HepG2 (cell line): ENCODE measurements around the gene NPHP4. TPM values are rescaled to one million over a fixed set of nuclear protein-coding genes. Genes with fewer than 3 reads are reported as not detected.

Experiments
- ATAC-seq: fragments of 200-7000 bp; cut with Tn5 transposase; 3 replicates; pipeline ENCODE4 v1.9.1; 2020; ENCODE audit warnings: mild to moderate bottlenecking, moderate library complexity
- BruUV-seq: library from RNA; stranded (reverse); fragments of 400-500 nt; replicated peaks from 2 replicates; lab custom pipeline; 2021; lab: Mats Ljungman, UMichigan
- CTCF ChIA-PET: fragments of 300-600 bp; formaldehyde crosslinking; extraction: SDS; loops from one replicate; lab custom pipeline; 2021; ENCODE audit warnings: low total read pairs, inconsistent platforms, low intra/inter-chr PET ratio; lab: Yijun Ruan, JAX
- POLR2A ChIA-PET: fragments of 350-600 bp; sonication (Branson Sonifier 250); formaldehyde crosslinking; loops from one replicate; lab custom pipeline; 2020; ENCODE audit warnings: antibody characterized with exemption, inconsistent platforms; lab: Yijun Ruan, JAX
- DNase-seq: peaks from one replicate; pipeline ENCODE4 v3.0.0-alpha.2; 2015; ENCODE audit warnings: low spot score
- FAIRE-seq: peaks from 3 replicates; lab custom pipeline; 2011; peaks lifted over from hg19 to GRCh38; lab: Jason Lieb, UNC
- H2AFZ ChIP-seq: one replicate; pipeline ENCODE4 v1.6.1; 2011; ENCODE audit warnings: low read length, inconsistent platforms
- H3K27ac ChIP-seq: fragments of 300-600 bp; 3 replicates; pipeline ENCODE4 v1.8.0; 2011; ENCODE audit warnings: mixed run types, mild to moderate bottlenecking, mixed read lengths, low read length, inconsistent platforms; ENCODE audit not compliant: insufficient read depth; ENCODE audit errors: extremely low read length
- H3K27me3 ChIP-seq, 2 experiments: fragments of 200-600 bp in 1 of 2; 2 replicates in 1 of 2; 3 replicates in 1 of 2; pipeline versions ENCODE4 v1.6.0 to v1.8.0; 2011; ENCODE audit warnings: low read length in 2 of 2, mild to moderate bottlenecking in 2 of 2, moderate library complexity in 2 of 2, inconsistent platforms in 1 of 2; ENCODE audit not compliant: insufficient read depth in 2 of 2, control insufficient read depth in 1 of 2
- H3K36me3 ChIP-seq, 2 experiments: fragments of 200-600 bp in 1 of 2; replicated peaks in 1 of 2; 2 replicates in 1 of 2; 3 replicates in 1 of 2; pipeline versions ENCODE4 v1.5.1 to v1.8.0; 2011; ENCODE audit warnings: low read length in 2 of 2, inconsistent platforms in 1 of 2; ENCODE audit not compliant: insufficient read depth in 2 of 2, control insufficient read depth in 1 of 2
- H3K4me1 ChIP-seq: 2 replicates; pipeline ENCODE4 v1.5.1; 2012; ENCODE audit warnings: low read length, inconsistent platforms; ENCODE audit not compliant: insufficient read depth
- H3K4me2 ChIP-seq: 2 replicates; pipeline ENCODE4 v1.6.0; 2011; ENCODE audit warnings: low read depth, low read length, inconsistent platforms
- H3K4me3 ChIP-seq, 3 experiments: fragments of 200-600 bp in 1 of 3; sonication (generic), shearing (Covaris generic) in 1 of 3; replicated peaks in 1 of 3; 2 replicates each; pipeline ENCODE4 v1.5.1; 2011 to 2016; ENCODE audit warnings: low read length in 3 of 3, inconsistent platforms in 2 of 3, low read depth in 2 of 3, mild to moderate bottlenecking in 2 of 3, control low read depth in 1 of 3, mixed read lengths in 1 of 3; ENCODE audit not compliant: insufficient read depth in 1 of 3
- H3K79me2 ChIP-seq: one replicate; pipeline ENCODE4 v1.6.1; 2011; ENCODE audit warnings: low read length, inconsistent platforms; ENCODE audit not compliant: insufficient read depth
- H3K9ac ChIP-seq: 2 replicates; pipeline ENCODE4 v1.6.0; 2011; ENCODE audit warnings: mild to moderate bottlenecking, low read depth, low read length, inconsistent platforms; ENCODE audit not compliant: insufficient read depth
- H3K9me3 ChIP-seq: 2 replicates; pipeline ENCODE4 v1.5.1; 2012; ENCODE audit warnings: mild to moderate bottlenecking, low read length
- H4K20me1 ChIP-seq: 2 replicates; pipeline ENCODE4 v1.6.0; 2011; ENCODE audit warnings: inconsistent platforms, mild to moderate bottlenecking, low read length, moderate library complexity; ENCODE audit not compliant: insufficient read depth
- DBP ChIP-seq: sonication (generic); formaldehyde crosslinking; IDR thresholded peaks from 2 replicates; pipeline ENCODE4 v1.4.0; 2020; ENCODE audit warnings: missing genetic modification reagents; ENCODE audit errors: not compliant biosample characterization
- KDM4B ChIP-seq: sonication (generic); formaldehyde crosslinking; IDR thresholded peaks from 2 replicates; pipeline ENCODE4 v1.4.0; 2020; ENCODE audit warnings: missing genetic modification reagents
- PHF8 ChIP-seq: sonication (generic); formaldehyde crosslinking; IDR thresholded peaks from 2 replicates; pipeline ENCODE4 v1.5.0; 2020; ENCODE audit warnings: missing genetic modification reagents
- TRAFD1 ChIP-seq: sonication (generic); formaldehyde crosslinking; IDR thresholded peaks from 2 replicates; pipeline ENCODE4 v1.5.1; 2020; ENCODE audit warnings: missing genetic modification reagents, mild to moderate bottlenecking, borderline replicate concordance
- ZNF432 ChIP-seq: sonication (generic); formaldehyde crosslinking; IDR thresholded peaks from 2 replicates; pipeline ENCODE4 v1.5.0; 2020; ENCODE audit warnings: missing genetic modification reagents, mild to moderate bottlenecking, borderline replicate concordance
- WGBS: methylation state at CpG from one replicate; pipeline ENCODE4 v1.1.6; 2017; ENCODE audit warnings: low lambda C conversion rate; 5-methylcytosine and 5-hydroxymethylcytosine counted together
- in situ Hi-C: cut with HindIII; loops from 2 replicates; pipeline ENCODE4 v1.10.0; 2017; ENCODE audit warnings: low pct_unique_long_range_greater_than_20kb; ENCODE audit not compliant: extremely low pct_ligation_motif_present
- intact Hi-C: fragments of 100-400 bp; cut with micrococcal nuclease; formaldehyde crosslinking; loops from one replicate; pipeline ENCODE4 v1.10.0; 2022; ENCODE audit not compliant: unreplicated experiment
- polyA plus RNA-seq, 8 experiments: library from polyadenylated mRNA; depleted of rRNA in 3 of 8; stranded (reverse) in 7 of 8; unstranded in 1 of 8; fragments of >200 nt; fragmentation: Illumina TruSeq in 4 of 8; extraction: Trizol in 4 of 8; gene quantifications; 2 replicates each; pipeline versions ENCODE4 v1.2.1 to v1.2.3, GENCODE V29; 2011 to 2016; ENCODE audit warnings: low read depth in 4 of 8, missing spikeins in 1 of 8, mixed read lengths in 1 of 8; ENCODE audit not compliant: insufficient read depth in 1 of 8
- total RNA-seq, 5 experiments: library from RNA; depleted of rRNA; stranded (reverse); fragments of >200 nt; fragmentation: Illumina TruSeq; extraction: Trizol; gene quantifications; 2 replicates each; pipeline ENCODE4 v1.2.3, GENCODE V29; 2016; ENCODE audit warnings: low read depth in 1 of 5
- TF ChIP-seq, protein P1 (sequence below): sonication (generic); formaldehyde crosslinking; IDR thresholded peaks from 2 replicates; pipeline ENCODE4 v1.5.1; 2020; ENCODE audit warnings: mild to moderate bottlenecking, missing genetic modification reagents

NPHP4 gene
- total and polyA plus RNA-seq, 2 of the 13 experiments (the other 11 are each of a cell fraction or from before 2014, with no cell fraction given) = 4.4 to 6.8 TPM

DNA sequence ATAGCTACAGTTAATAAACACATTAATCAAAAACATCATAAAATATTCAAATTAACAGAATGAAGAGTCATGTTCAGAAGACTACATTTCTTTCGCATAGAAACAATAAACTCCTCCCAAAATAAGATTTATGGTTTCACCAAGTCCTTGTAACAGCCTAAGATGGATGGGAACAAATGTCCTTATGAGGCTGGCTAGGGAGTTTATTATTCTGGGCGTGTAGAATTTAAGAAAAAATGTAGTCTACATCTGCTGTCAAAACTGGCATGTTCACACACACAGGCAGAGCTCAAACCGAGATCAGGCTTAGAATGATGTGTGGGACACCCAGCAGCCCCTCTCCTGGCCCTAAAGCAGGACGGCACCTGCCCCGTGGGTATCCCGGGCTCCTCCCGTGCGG is 101.1 kb downstream of the NPHP4 start:
- CTCF ChIA-PET = no interaction called here
- in situ Hi-C loops = no loop called here

More for the DNA sequence above, 101.1 kb downstream of the NPHP4 start:
- Histone ChIP-seq H3K4me1 (peaks cover 5% of the 10 kb centered on the region), H3K9me3 (no peaks in the 10 kb centered on the region), H2AFZ (no peak overlapping the region), H3K36me3 (peaks cover 3 to 31% of the 10 kb centered on the region in 2 experiments; a peak in 4 of 5 replicates), H3K27me3 (no peaks in the 10 kb centered on the region), H3K27ac (no peak overlapping the region), H3K79me2 (no peaks in the 10 kb centered on the region), H4K20me1 (no peaks in the 10 kb centered on the region), H3K9ac (no peak overlapping the region), H3K4me3 (no peak overlapping the region), H3K4me2 (no peak overlapping the region)
- POLR2A ChIA-PET = no interaction called here
- BruUV-seq = no TSS peak
- DNase-seq (no peak), FAIRE-seq (no peak), ATAC-seq (no peak)
- TF ChIP-seq, protein P1, sequence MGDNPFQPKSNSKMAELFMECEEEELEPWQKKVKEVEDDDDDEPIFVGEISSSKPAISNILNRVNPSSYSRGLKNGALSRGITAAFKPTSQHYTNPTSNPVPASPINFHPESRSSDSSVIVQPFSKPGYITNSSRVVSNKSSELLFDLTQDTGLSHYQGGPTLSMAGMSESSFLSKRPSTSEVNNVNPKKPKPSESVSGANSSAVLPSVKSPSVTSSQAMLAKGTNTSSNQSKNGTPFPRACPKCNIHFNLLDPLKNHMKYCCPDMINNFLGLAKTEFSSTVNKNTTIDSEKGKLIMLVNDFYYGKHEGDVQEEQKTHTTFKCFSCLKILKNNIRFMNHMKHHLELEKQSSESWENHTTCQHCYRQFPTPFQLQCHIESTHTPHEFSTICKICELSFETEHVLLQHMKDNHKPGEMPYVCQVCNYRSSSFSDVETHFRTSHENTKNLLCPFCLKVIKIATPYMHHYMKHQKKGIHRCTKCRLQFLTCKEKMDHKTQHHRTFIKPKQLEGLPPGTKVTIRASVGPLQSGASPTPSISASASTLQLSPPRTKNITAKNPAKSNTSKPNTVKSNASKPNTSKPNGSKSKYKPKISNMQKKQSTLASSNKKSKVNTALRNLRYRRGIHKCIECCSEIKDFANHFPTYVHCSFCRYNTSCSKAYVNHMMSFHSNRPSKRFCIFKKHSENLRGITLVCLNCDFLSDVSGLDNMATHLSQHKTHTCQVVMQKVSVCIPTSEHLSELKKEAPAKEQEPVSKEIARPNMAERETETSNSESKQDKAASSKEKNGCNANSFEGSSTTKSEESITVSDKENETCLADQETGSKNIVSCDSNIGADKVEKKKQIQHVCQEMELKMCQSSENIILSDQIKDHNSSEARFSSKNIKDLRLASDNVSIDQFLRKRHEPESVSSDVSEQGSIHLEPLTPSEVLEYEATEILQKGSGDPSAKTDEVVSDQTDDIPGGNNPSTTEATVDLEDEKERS (CRISPR knock-in tag) = no peak
- TF ChIP-seq ZNF432 (CRISPR knock-in tag) (no peak), TRAFD1 (CRISPR knock-in tag) (no peak), PHF8 (CRISPR knock-in tag) (no peak), DBP (no peak), KDM4B (CRISPR knock-in tag) (no peak)
- intact Hi-C loops = no loop called here
- 97% methylated on average over 8 of the region's 8 CpGs for WGBS
